Gastrocnemius medialis (tissue), 4 donors: ENCODE data around the gene ASTN2. TPM values are rescaled to one million over a fixed set of nuclear protein-coding genes. Genes with fewer than 3 reads are reported as not detected.

Experiments used
- ATAC-seq, 2 donors: fragments of 150-250 bp; one replicate each; pipeline ENCODE4 v1.9.1; 2016
- DNase-seq, 2 donors: peaks; one replicate each; pipeline ENCODE4 v3.0.0-alpha.2; 2019
- H3K27ac ChIP-seq, 4 donors: fragments of 200-600 bp; sonication (generic); 1 replicate in 1 of 4; 2 replicates in 3 of 4; pipeline ENCODE4 v1.5.1; 2016 to 2018; ENCODE audit warnings: mild to moderate bottlenecking in 2 of 4, moderate library complexity in 1 of 4
- H3K27me3 ChIP-seq, 3 donors: fragments of 200-600 bp; sonication (generic) in 2 of 3; 1 replicate in 1 of 3; 2 replicates in 2 of 3; pipeline versions ENCODE4 v1.5.1 to v1.6.0; 2016 to 2019; ENCODE audit warnings: mild to moderate bottlenecking in 1 of 3, moderate library complexity in 1 of 3
- H3K36me3 ChIP-seq, 2 donors: fragments of 200-600 bp; sonication (generic) in 1 of 2; one replicate each; pipeline ENCODE4 v1.5.1; 2017 to 2018
- H3K4me1 ChIP-seq, 2 donors: fragments of 200-600 bp; sonication (generic) in 1 of 2; one replicate each; pipeline ENCODE4 v1.5.1; 2016 to 2017; ENCODE audit warnings: mild to moderate bottlenecking in 2 of 2
- H3K4me3 ChIP-seq, 4 donors: fragments of 200-600 bp; sonication (generic) in 3 of 4; 1 replicate in 1 of 4; 2 replicates in 3 of 4; pipeline ENCODE4 v1.5.1; 2016 to 2019; ENCODE audit warnings: mild to moderate bottlenecking in 2 of 4
- H3K9me3 ChIP-seq, 3 donors: fragments of 200-600 bp; sonication (generic) in 2 of 3; 1 replicate in 1 of 3; 2 replicates in 2 of 3; pipeline ENCODE4 v1.5.1; 2016 to 2019
- POLR2A ChIP-seq, 2 donors: fragments of 450-650 bp; IDR thresholded peaks; one replicate each; pipeline ENCODE4 v1.6.1; 2017; ENCODE audit warnings: antibody characterized with exemption in 2 of 2, mild to moderate bottlenecking in 2 of 2, moderate library complexity in 2 of 2
- in situ Hi-C, 4 donors: fragments of 200-750 bp; cut with MboI; loops; one replicate each; pipeline versions ENCODE4 v1.15.0 to v1.8.0; 2017; ENCODE audit warnings: low sequenced_read_pairs in 4 of 4
- intact Hi-C: fragments of 100-400 bp; cut with DNase I; formaldehyde crosslinking; loops from one replicate; pipeline ENCODE4 v1.15.1; 2023; ENCODE audit warnings: low total_unique reads
- total RNA-seq, 4 donors: library from RNA; depleted of rRNA; stranded (reverse); fragments of >200 nt; gene quantifications; one replicate each; pipeline versions ENCODE4 v1.1.0 to v1.2.3, GENCODE V29; 2016
- TF ChIP-seq, protein P1 (sequence below), 5 experiments: fragments of 450-650 bp in 3 of 5; fragments of 200-600 bp in 2 of 5; sonication (generic) in 2 of 5; IDR thresholded peaks in 4 of 5; conservative IDR thresholded peaks in 1 of 5; 1 replicate in 4 of 5; 2 replicates in 1 of 5; pipeline ENCODE4 v1.5.1; 2016 to 2019; ENCODE audit warnings: antibody characterized with exemption in 5 of 5, mild to moderate bottlenecking in 3 of 5, moderate library complexity in 3 of 5

Gene ASTN2
- total RNA-seq, 4 donors from 2014 or later = 2.5 to 4.6 (median 3.7) TPM

DNA sequence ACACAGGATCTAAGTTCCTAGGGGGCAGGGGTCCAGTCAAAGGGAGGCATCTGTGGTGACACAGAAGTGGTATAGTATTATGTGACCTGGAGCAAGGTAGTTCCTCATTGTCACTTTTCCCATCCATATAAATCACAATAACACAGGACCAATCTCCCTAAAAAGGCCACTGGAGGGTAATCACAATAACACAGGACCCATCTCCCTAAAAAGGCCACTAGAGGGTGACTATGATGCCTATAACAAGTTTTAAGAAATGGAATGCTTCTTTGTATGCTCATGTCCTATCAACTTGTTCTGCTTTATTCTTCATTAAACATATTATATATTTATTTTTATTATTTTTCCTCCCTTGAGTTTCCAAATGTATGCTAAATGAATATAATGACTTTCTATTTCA lies 254.6 kb downstream of the ASTN2 start:
- ATAC-seq (no peak), DNase-seq (no peak)
- no peak for TF ChIP-seq POLR2A (IDR thresholded peaks at IDR 0.05)
- TF ChIP-seq, protein P1, sequence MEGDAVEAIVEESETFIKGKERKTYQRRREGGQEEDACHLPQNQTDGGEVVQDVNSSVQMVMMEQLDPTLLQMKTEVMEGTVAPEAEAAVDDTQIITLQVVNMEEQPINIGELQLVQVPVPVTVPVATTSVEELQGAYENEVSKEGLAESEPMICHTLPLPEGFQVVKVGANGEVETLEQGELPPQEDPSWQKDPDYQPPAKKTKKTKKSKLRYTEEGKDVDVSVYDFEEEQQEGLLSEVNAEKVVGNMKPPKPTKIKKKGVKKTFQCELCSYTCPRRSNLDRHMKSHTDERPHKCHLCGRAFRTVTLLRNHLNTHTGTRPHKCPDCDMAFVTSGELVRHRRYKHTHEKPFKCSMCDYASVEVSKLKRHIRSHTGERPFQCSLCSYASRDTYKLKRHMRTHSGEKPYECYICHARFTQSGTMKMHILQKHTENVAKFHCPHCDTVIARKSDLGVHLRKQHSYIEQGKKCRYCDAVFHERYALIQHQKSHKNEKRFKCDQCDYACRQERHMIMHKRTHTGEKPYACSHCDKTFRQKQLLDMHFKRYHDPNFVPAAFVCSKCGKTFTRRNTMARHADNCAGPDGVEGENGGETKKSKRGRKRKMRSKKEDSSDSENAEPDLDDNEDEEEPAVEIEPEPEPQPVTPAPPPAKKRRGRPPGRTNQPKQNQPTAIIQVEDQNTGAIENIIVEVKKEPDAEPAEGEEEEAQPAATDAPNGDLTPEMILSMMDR (IDR thresholded peaks at IDR 0.05 in 4 of 5, conservative IDR thresholded peaks at IDR 0.05 in 1 of 5) = no peak
- Histone ChIP-seq H3K27me3 (no peaks in the 10 kb centered on the region), H3K36me3 (no peaks in the 10 kb centered on the region), H3K9me3 (no peaks in the 10 kb centered on the region), H3K4me1 (no peaks in the 10 kb centered on the region), H3K27ac (no peak overlapping the region), H3K4me3 (no peak overlapping the region)
- in situ Hi-C loops = no loop called here
- intact Hi-C loops = no loop called here

DNA sequence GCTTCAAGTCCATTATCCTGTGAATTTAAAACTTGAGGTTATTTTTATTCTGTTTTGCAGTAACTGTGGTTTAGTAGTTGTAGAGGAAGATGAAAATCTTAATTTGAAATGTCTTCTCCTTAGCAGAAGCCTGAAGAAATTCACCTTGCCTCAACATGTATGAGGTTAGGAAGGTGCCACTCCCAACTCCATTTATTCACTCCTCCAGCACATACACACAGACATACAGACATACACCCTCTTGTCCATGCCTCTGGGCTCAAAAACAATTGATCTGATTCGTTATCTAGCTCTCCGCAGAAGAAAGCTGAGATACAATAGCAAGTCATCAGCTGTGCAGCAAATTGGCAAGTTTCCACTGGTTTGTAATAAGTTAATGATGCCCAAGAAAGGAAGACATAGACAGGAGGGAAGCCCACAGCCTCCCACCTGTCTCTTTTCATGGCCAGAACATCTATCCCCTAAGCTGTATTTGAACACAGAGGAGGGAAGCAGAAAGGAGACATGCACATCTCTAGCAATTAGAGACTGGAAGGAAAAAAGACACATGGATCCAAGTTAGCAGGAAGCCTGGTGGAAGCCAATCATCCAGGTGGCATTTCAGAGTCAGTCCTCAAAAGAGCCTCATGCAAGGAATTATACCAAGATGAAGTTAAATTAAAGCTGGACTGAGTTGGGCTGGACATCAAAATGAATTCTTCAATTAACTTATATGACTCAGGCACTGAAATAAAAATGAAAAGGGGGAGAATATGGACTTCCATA lies 257.9 kb downstream of the ASTN2 start:
- no peak for ATAC-seq
- intact Hi-C loops (no loop called here), in situ Hi-C loops (no loop called here)
- Histone ChIP-seq H3K27ac (no peak overlapping the region), H3K27me3 (no peaks in the 10 kb centered on the region), H3K9me3 (no peaks in the 10 kb centered on the region), H3K36me3 (no peaks in the 10 kb centered on the region), H3K4me3 (no peak overlapping the region), H3K4me1 (no peaks in the 10 kb centered on the region)
- TF ChIP-seq POLR2A (IDR thresholded peaks at IDR 0.05) = no peak
- TF ChIP-seq, protein P1 (IDR thresholded peaks at IDR 0.05 in 4 of 5, conservative IDR thresholded peaks at IDR 0.05 in 1 of 5) = no peak
- DNase-seq = no peak

DNA sequence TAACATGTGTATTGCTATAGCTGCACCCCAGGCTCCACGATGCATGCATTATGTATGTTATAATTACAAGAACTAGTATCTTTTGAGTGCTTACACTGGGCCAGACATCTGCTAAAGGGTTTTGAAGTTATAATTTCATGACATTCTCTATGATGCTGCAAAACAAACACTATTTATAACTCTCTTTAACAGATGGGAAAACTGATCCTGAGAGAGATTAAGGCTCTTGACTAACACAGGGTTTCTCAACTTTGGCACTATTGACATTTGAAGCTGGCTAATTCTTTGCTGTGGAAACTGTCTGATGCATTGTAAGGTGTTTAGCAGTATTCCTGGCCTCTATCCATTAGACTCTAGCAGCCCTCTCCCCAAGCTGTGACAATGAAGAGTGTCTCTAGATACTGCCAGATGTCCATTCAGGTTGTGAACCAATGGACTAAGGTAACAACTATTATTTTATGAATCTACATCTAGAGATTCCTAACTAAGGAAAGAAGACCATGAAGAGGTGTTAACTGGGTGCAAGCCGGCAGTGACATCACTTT lies 258.6 kb downstream of the ASTN2 start:
- H3K27ac ChIP-seq = no peak overlapping the region
- H3K36me3 ChIP-seq = no peaks in the 10 kb centered on the region
- ATAC-seq (peak in 1 of 2 donors; percentile 56), DNase-seq (no peak)
- intact Hi-C loops = no loop called here
- in situ Hi-C loops = no loop called here
- no peaks in the 10 kb centered on the region for H3K27me3 ChIP-seq
- no peaks in the 10 kb centered on the region for H3K9me3 ChIP-seq
- H3K4me3 ChIP-seq = no peak overlapping the region
- H3K4me1 ChIP-seq = no peaks in the 10 kb centered on the region
- TF ChIP-seq, protein P1 (IDR thresholded peaks at IDR 0.05 in 4 of 5, conservative IDR thresholded peaks at IDR 0.05 in 1 of 5) = no peak
- TF ChIP-seq POLR2A (IDR thresholded peaks at IDR 0.05) = no peak

DNA sequence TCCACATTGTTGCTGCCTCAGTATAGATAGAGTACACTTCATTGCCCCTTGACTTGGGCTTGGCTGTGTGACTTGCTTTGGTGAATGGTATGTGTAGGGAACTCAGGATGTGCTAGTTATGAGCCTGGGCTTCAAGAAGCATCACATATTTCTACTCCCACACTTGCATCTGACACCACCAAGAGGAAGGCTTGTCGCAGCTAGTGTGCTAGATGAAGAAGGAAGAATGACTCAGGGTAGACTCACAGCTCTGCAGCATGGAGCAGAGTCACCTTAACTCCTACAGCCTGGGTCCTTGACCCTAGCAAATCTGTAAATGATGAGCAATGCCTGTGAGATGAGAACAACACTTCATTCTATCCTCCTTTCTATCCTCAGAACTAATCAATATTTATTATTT lies 261.8 kb downstream of the ASTN2 start:
- Histone ChIP-seq H3K9me3 (no peaks in the 10 kb centered on the region), H3K27me3 (no peaks in the 10 kb centered on the region), H3K27ac (no peak overlapping the region), H3K36me3 (no peaks in the 10 kb centered on the region), H3K4me3 (no peak overlapping the region), H3K4me1 (no peaks in the 10 kb centered on the region)
- in situ Hi-C loops = no loop called here
- intact Hi-C loops = no loop called here
- ATAC-seq = no peak
- TF ChIP-seq POLR2A (IDR thresholded peaks at IDR 0.05) = no peak
- TF ChIP-seq, protein P1 (IDR thresholded peaks at IDR 0.05 in 4 of 5, conservative IDR thresholded peaks at IDR 0.05 in 1 of 5) = no peak
- no peak for DNase-seq
